HEK293 (cell line): ENCODE results near the gene GNB5.

Source experiments
- TCF7L2 ChIP-seq: IDR thresholded peaks from 2 replicates; pipeline ENCODE4 v1.6.1; 2011; ENCODE audit warnings: low read depth, mild to moderate bottlenecking, inconsistent platforms, low read length, moderate library complexity, borderline replicate concordance
- ZNF311 ChIP-seq: fragments of 450-650 bp; formaldehyde crosslinking; IDR thresholded peaks from 2 replicates; pipeline ENCODE4 v1.5.1; 2017; ENCODE audit warnings: missing biosample characterization, missing genetic modification characterization, borderline replicate concordance
- TF ChIP-seq, protein P1 (sequence below): fragments of 450-650 bp; formaldehyde crosslinking; IDR thresholded peaks from 2 replicates; pipeline ENCODE4 v1.5.1; 2016; ENCODE audit warnings: missing biosample characterization, missing genetic modification characterization
- TF ChIP-seq, protein P2 (sequence below): fragments of 450-650 bp; formaldehyde crosslinking; IDR thresholded peaks from 2 replicates; pipeline ENCODE4 v1.5.1; 2016; ENCODE audit warnings: missing biosample characterization, missing genetic modification characterization
- TF ChIP-seq, protein P3 (sequence below): fragments of 450-650 bp; formaldehyde crosslinking; IDR thresholded peaks from 2 replicates; pipeline ENCODE4 v1.5.1; 2016; ENCODE audit warnings: missing biosample characterization, missing genetic modification characterization

DNA sequence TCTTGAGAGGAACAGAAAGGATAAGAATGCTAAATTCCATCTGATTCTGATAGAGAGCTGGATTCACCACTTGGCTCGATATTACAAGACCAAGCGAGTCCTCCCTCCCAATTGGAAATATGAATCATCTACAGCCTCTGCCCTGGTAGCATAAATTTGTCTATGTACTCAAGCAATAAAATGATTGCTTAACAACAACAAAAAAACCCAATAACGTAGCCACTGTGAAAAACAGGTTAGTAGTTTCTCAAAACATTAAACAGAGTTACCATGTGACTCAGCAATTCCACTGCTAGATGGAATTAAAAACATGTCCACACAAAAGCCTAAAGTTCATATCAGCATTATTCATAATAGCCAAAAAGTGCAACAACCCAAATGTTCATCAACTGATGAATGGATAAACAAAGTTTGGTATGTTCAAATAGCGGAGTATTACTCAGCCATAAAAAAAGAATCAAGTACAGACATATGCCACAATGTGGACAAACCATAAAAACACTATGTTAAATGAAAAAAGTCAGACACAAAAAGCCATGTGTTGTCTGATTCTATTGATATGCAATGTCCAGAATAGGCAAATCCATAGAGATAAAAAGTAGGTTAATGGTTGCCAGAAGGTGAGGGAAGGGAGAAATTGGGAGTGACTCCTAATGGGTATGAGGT, 95.5 kb downstream of the GNB5 start:
- TF ChIP-seq, protein P1, sequence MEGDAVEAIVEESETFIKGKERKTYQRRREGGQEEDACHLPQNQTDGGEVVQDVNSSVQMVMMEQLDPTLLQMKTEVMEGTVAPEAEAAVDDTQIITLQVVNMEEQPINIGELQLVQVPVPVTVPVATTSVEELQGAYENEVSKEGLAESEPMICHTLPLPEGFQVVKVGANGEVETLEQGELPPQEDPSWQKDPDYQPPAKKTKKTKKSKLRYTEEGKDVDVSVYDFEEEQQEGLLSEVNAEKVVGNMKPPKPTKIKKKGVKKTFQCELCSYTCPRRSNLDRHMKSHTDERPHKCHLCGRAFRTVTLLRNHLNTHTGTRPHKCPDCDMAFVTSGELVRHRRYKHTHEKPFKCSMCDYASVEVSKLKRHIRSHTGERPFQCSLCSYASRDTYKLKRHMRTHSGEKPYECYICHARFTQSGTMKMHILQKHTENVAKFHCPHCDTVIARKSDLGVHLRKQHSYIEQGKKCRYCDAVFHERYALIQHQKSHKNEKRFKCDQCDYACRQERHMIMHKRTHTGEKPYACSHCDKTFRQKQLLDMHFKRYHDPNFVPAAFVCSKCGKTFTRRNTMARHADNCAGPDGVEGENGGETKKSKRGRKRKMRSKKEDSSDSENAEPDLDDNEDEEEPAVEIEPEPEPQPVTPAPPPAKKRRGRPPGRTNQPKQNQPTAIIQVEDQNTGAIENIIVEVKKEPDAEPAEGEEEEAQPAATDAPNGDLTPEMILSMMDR: no peak
- TF ChIP-seq, protein P2, sequence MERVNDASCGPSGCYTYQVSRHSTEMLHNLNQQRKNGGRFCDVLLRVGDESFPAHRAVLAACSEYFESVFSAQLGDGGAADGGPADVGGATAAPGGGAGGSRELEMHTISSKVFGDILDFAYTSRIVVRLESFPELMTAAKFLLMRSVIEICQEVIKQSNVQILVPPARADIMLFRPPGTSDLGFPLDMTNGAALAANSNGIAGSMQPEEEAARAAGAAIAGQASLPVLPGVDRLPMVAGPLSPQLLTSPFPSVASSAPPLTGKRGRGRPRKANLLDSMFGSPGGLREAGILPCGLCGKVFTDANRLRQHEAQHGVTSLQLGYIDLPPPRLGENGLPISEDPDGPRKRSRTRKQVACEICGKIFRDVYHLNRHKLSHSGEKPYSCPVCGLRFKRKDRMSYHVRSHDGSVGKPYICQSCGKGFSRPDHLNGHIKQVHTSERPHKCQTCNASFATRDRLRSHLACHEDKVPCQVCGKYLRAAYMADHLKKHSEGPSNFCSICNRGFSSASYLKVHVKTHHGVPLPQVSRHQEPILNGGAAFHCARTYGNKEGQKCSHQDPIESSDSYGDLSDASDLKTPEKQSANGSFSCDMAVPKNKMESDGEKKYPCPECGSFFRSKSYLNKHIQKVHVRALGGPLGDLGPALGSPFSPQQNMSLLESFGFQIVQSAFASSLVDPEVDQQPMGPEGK (tag by site-specific recombination): no peak
- TF ChIP-seq ZNF311 (tag by site-specific recombination) (no peak), TCF7L2 (no peak)
- TF ChIP-seq, protein P3, sequence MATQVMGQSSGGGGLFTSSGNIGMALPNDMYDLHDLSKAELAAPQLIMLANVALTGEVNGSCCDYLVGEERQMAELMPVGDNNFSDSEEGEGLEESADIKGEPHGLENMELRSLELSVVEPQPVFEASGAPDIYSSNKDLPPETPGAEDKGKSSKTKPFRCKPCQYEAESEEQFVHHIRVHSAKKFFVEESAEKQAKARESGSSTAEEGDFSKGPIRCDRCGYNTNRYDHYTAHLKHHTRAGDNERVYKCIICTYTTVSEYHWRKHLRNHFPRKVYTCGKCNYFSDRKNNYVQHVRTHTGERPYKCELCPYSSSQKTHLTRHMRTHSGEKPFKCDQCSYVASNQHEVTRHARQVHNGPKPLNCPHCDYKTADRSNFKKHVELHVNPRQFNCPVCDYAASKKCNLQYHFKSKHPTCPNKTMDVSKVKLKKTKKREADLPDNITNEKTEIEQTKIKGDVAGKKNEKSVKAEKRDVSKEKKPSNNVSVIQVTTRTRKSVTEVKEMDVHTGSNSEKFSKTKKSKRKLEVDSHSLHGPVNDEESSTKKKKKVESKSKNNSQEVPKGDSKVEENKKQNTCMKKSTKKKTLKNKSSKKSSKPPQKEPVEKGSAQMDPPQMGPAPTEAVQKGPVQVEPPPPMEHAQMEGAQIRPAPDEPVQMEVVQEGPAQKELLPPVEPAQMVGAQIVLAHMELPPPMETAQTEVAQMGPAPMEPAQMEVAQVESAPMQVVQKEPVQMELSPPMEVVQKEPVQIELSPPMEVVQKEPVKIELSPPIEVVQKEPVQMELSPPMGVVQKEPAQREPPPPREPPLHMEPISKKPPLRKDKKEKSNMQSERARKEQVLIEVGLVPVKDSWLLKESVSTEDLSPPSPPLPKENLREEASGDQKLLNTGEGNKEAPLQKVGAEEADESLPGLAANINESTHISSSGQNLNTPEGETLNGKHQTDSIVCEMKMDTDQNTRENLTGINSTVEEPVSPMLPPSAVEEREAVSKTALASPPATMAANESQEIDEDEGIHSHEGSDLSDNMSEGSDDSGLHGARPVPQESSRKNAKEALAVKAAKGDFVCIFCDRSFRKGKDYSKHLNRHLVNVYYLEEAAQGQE: no peak
